ENCODE results near the gene BIN1. TPM values are rescaled to one million over a fixed set of nuclear protein-coding genes. Genes with fewer than 3 reads are reported as not detected.

BIN1 gene
- total RNA-seq, 1 experiment from 2014 or later = 58.9 TPM

DNA sequence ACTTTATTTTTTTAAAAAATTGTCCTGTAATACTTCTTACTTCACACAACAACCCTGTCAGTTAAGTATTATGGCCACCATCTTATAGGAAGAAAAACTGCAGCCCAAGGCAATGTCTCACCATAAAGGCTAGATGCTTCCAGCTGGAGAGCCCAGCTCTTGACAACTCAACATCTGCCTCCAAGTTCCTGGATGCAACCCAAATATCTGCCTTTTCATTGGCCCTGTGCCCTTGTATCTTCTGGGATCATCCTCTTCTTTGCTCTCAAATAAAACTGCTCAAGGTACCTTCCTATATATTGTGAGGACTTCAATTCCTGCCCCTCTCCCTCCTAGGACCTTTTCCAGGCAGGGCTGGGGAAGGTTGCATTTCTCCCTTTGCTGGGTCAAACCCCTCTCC is 69.5 kb downstream of the BIN1 start:
- H3K4me1 ChIP-seq (ENCODE audit: insufficient read depth, low read length) = peaks cover 2% of the 10 kb centered on the region; the same call in 1 of the 2 replicates
- POLR2A ChIA-PET (ENCODE audit: unreplicated experiment) = no interaction called here
- no peaks in the 10 kb centered on the region for H3K27me3 ChIP-seq (ENCODE audit: low read length)
- DNase-seq (no peak), ATAC-seq (no peak)
- H2AFZ ChIP-seq (ENCODE audit: low read length) = no peak overlapping the region
- H3K9me2 ChIP-seq (replicated peaks; ENCODE audit: low read length) = no peaks in the 10 kb centered on the region
- H3K27ac ChIP-seq (ENCODE audit: low read length) = no peak overlapping the region
- no peak overlapping the region for H3K4me3 ChIP-seq (ENCODE audit: low read length)
- no peak overlapping the region for H3K4me2 ChIP-seq (ENCODE audit: low read length)
- H3K79me2 ChIP-seq (ENCODE audit: low read length) = no peaks in the 10 kb centered on the region
- H3F3A ChIP-seq (ENCODE audit: low read length, unreplicated experiment) = no peaks in the 10 kb centered on the region
- no peak for TF ChIP-seq EZH2phosphoT487 (IDR thresholded peaks at IDR 0.05; ENCODE audit: borderline replicate concordance, low read length)
- no peak for TF ChIP-seq EZH2 (IDR thresholded peaks at IDR 0.05; ENCODE audit: low read length, unreplicated experiment)
- TF ChIP-seq, protein P1, sequence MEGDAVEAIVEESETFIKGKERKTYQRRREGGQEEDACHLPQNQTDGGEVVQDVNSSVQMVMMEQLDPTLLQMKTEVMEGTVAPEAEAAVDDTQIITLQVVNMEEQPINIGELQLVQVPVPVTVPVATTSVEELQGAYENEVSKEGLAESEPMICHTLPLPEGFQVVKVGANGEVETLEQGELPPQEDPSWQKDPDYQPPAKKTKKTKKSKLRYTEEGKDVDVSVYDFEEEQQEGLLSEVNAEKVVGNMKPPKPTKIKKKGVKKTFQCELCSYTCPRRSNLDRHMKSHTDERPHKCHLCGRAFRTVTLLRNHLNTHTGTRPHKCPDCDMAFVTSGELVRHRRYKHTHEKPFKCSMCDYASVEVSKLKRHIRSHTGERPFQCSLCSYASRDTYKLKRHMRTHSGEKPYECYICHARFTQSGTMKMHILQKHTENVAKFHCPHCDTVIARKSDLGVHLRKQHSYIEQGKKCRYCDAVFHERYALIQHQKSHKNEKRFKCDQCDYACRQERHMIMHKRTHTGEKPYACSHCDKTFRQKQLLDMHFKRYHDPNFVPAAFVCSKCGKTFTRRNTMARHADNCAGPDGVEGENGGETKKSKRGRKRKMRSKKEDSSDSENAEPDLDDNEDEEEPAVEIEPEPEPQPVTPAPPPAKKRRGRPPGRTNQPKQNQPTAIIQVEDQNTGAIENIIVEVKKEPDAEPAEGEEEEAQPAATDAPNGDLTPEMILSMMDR (conservative IDR thresholded peaks at IDR 0.05; ENCODE audit: low read depth, low read length) = no peak
- H3K36me3 ChIP-seq (ENCODE audit: low read depth, low read length) = no peaks in the 10 kb centered on the region
- H3K9ac ChIP-seq (ENCODE audit: low read length) = no peak overlapping the region
- intact Hi-C loops (cut with micrococcal nuclease) = no loop called here
- H4K20me1 ChIP-seq (ENCODE audit: low read length) = no peaks in the 10 kb centered on the region
- CTCF ChIA-PET = no interaction called here
- no peaks in the 10 kb centered on the region for H3K9me3 ChIP-seq (ENCODE audit: low read length)
- no TSS peak for BruUV-seq (replicated peaks)

DNA sequence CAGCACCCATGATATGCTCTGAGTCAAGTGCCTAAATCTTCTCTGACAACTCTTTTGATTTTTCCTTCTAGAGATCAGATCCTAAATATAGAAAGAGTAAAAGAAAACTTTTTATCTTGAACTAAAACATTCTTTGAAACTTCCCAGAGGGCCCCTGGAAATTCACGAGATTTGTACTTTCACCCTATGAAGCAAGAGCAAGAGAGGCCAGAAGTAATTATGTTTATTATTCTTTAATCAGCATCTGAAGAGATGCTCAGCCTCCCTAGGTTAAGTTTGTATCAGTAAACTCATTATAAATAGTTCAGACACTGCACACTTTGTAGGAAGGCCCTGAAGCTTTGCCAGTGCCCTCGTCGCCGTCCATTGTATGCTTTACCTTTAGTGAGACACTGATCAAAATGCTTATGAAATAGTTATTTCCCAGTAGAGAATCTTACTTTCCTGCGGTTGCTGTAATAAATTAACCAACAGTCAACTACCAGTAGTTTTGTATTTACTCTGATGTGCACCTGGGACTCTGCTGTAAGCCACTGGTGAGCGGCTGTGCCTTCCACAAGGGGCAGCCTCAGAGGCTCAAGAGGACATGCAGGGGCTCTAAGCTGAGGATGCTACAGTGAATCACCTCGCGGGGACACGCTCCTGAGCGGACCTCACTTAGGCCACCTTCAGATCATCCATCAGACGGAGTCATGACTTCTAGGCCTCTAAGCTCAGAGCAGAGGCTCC is 71.9 kb downstream of the BIN1 start:
- no peak; the same call in none of the 2 replicates for ATAC-seq
- Histone ChIP-seq H4K20me1 (ENCODE audit: low read length) (no peaks in the 10 kb centered on the region), H3K4me3 (ENCODE audit: low read length) (no peak overlapping the region), H3K4me2 (ENCODE audit: low read length) (no peak overlapping the region), H3K9ac (ENCODE audit: low read length) (no peak overlapping the region), H3K9me3 (ENCODE audit: low read length) (no peaks in the 10 kb centered on the region), H3K27ac (ENCODE audit: low read length) (no peak overlapping the region), H3K36me3 (ENCODE audit: low read depth, low read length) (no peaks in the 10 kb centered on the region), H3K79me2 (ENCODE audit: low read length) (no peaks in the 10 kb centered on the region), H3K27me3 (ENCODE audit: low read length) (no peaks in the 10 kb centered on the region), H2AFZ (ENCODE audit: low read length) (no peak overlapping the region), H3F3A (ENCODE audit: low read length, unreplicated experiment) (no peaks in the 10 kb centered on the region), H3K4me1 (ENCODE audit: insufficient read depth, low read length) (peaks cover 6% of the 10 kb centered on the region; the same call in 1 of the 2 replicates), H3K9me2 (replicated peaks; ENCODE audit: low read length) (no peaks in the 10 kb centered on the region)
- ChIA-PET POLR2A (ENCODE audit: unreplicated experiment) (no interaction called here), CTCF (interaction anchor here (0.8 kb wide), 1 partner anchor 27 kb away, joined by 3 read pairs; no protein-coding TSS in a partner anchor)
- BruUV-seq (replicated peaks) = no TSS peak
- no peak for DNase-seq
- TF ChIP-seq, protein P1 (conservative IDR thresholded peaks at IDR 0.05; ENCODE audit: low read depth, low read length) = no peak
- no peak for TF ChIP-seq EZH2 (IDR thresholded peaks at IDR 0.05; ENCODE audit: low read length, unreplicated experiment)
- no peak for TF ChIP-seq EZH2phosphoT487 (IDR thresholded peaks at IDR 0.05; ENCODE audit: borderline replicate concordance, low read length)
- intact Hi-C loops (cut with micrococcal nuclease) = no loop called here

DNA sequence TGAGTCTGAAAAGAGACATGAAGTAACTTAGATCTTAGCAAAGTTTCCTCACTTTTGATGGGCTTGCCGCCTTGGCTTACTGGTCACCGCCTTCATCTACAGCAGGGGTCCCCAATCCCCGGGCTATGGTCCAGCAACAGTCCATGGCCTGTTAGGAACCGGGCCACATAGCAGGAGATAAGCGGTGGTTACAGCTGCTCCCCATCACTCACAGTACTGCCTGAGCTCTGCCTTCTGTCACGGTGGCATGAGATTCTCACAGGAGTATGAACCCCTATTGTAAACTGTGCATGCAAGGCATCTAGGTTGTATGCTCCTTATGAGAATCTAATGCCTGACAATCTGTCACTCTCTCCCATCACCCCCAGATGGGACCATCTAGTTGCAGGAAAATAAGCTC is 72.9 kb downstream of the BIN1 start:
- no peak for ATAC-seq
- CTCF ChIA-PET = no interaction called here
- BruUV-seq (replicated peaks) = no TSS peak

More for the DNA sequence above, 72.9 kb downstream of the BIN1 start:
- intact Hi-C loops (cut with micrococcal nuclease) = no loop called here
- Histone ChIP-seq H2AFZ (ENCODE audit: low read length) (no peak overlapping the region), H4K20me1 (ENCODE audit: low read length) (no peaks in the 10 kb centered on the region), H3K79me2 (ENCODE audit: low read length) (no peaks in the 10 kb centered on the region), H3K9ac (ENCODE audit: low read length) (no peak overlapping the region), H3K4me3 (ENCODE audit: low read length) (no peak overlapping the region), H3K9me3 (ENCODE audit: low read length) (no peaks in the 10 kb centered on the region), H3K27me3 (ENCODE audit: low read length) (no peaks in the 10 kb centered on the region), H3K36me3 (ENCODE audit: low read depth, low read length) (no peaks in the 10 kb centered on the region), H3K9me2 (replicated peaks; ENCODE audit: low read length) (no peaks in the 10 kb centered on the region), H3K4me2 (ENCODE audit: low read length) (no peak overlapping the region), H3K4me1 (ENCODE audit: insufficient read depth, low read length) (peaks cover 6% of the 10 kb centered on the region; the same call in 1 of the 2 replicates), H3F3A (ENCODE audit: low read length, unreplicated experiment) (no peaks in the 10 kb centered on the region), H3K27ac (ENCODE audit: low read length) (no peak overlapping the region)
- TF ChIP-seq EZH2phosphoT487 (IDR thresholded peaks at IDR 0.05; ENCODE audit: borderline replicate concordance, low read length) (no peak), EZH2 (IDR thresholded peaks at IDR 0.05; ENCODE audit: low read length, unreplicated experiment) (no peak)
- TF ChIP-seq, protein P1 (conservative IDR thresholded peaks at IDR 0.05; ENCODE audit: low read depth, low read length) = no peak
- POLR2A ChIA-PET (ENCODE audit: unreplicated experiment) = no interaction called here
- no peak for DNase-seq
